Skin epidermis (tissue), 12 donors: ENCODE measurements around the gene RBM47.
"Not testable (repeated sequence)": the region's sequence is repeated elsewhere in the genome, so short reads cannot be mapped to it uniquely, and the experiment has no call there.

Experiments used
- H3K27ac ChIP-seq, 21 experiments: fragments of 200-600 bp; sonication (generic) in 11 of 21; one replicate each; pipeline ENCODE4 v1.5.0; 2020; ENCODE audit warnings: mild to moderate bottlenecking in 3 of 21, inconsistent platforms in 2 of 21, moderate library complexity in 2 of 21
- H3K4me3 ChIP-seq, 7 experiments: fragments of 200-600 bp; sonication (generic) in 2 of 7; one replicate each; pipeline ENCODE4 v1.5.0; 2020; ENCODE audit warnings: inconsistent platforms in 2 of 7, mild to moderate bottlenecking in 2 of 7, moderate library complexity in 1 of 7

Gene RBM47

DNA sequence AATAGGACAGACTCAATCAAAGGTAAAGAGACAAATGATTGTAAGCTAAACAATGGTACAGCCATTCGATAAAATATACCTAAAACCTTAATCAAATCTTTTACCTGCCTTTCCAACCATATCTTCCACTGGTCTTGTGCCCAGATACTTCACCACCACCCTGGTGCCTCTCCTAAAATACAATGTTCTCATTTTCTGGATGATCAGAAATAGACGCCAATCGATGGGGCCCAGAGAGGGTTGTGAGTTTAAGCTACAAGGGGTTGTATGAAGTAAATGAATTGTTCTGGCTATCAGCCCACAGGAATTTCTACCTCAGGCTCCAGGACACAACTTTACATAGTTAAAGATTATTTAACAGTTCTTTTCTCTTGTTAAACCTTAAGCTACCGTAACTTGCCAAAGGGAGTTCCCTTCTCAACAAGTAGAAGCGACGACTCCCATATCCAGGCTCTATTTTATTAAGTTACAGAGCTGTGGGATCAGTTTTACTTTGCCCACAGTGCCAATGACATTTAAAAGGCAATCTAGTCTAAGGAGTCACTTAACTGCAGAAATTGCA, 195.5 kb downstream of the RBM47 start:
- H3K4me3 ChIP-seq = no peak overlapping the region
- H3K27ac ChIP-seq = no peak overlapping the region

DNA sequence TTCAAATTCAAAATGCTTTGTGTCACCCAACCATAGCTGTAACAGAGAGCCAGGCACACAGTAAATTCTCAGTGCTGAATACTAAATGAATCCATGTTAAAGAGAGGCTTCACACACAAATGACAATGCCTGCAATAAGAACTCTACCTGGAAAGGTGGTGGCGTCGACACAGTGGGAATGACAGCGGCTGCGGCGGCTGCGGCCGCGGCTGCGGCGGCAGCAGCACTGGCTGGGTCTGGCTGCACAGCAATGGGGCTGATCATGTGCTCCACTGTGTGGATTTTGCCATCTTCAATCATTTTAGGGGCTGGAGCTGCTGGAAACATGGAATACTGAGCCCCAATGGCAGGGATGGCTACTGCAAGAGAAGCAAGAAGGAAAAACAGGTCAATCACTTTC, 197.2 kb downstream of the RBM47 start:
- Histone ChIP-seq H3K4me3 (no peak overlapping the region), H3K27ac (no peak overlapping the region)

DNA sequence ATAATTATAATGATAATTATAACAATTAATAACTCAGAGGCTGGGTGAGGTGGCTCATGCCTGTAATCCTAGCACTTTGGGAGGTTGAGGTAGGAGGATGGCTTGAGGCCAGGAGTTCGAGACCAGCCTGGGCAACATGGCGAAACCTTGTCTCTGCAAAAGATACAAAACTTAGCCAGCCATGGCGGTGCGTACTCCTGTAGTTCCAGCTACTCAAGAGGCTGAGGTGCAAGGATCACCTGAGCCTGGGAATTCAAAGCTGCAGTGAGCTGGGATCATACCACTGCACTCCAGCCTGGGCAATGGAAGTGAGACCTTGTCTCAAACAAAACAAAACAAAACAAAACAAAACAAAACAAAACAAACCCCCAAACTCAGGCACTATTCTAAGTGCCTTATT, 201.8 kb downstream of the RBM47 start:
- not testable (repeated sequence) for H3K4me3 ChIP-seq, H3K27ac ChIP-seq

DNA sequence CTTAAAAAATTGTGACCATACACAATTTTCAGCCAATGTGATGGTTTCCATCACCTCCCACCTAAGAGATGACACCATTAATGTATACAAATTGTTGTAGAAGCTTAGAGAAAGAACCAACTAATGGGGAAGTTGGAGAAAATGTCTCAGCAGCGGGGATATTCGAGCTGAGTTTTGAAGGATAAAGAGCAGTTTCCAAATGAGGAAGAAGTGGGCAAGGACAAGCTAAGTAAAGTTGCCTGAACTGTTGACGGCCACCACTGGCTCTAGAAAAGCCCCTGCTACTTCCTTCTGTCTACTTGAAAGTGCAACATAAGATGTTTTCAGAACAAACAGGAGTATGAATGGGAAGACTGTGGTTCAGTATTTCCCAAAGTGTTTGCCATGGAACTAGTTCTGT, 202.5 kb downstream of the RBM47 start:
- H3K4me3 ChIP-seq = no peak overlapping the region
- H3K27ac ChIP-seq = no peak overlapping the region

DNA sequence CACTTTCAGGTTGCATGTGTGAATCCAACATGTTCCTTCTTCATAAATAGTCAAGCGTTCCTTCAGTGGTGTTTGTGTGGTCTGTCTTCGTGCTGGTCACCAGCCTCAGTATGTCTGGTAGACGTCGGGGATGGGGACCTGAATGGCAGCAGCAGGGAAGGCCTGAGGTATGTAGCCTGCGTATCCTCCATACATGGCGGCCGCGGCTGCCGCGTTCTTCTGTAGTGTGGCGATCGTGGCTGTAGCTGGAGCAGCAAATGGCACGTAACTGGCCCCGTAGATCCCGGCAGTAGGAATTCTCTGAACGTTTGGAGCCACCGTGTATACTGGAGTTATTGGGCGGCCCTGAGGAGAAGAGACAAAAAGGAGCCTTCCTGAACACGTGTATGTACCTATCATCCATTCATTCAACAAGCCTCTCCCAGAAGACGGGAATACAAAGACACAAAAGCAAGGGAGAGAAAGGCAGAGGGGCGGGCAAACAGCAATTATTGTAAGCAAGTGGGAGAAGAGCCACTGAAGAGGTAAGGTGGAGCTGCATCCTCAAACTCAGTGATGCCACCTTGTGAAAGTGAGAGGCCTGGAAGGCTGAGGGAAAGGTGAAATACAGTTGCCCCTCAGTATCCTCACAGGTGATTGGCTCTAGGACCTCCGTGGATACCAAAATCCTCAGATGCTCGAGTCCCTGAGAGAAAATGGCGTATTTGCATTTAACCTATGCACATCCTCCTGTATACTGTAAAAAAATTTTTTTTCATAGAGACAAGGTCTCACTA, 203.7 kb downstream of the RBM47 start:
- Histone ChIP-seq H3K4me3 (no peak overlapping the region), H3K27ac (no peak overlapping the region)

DNA sequence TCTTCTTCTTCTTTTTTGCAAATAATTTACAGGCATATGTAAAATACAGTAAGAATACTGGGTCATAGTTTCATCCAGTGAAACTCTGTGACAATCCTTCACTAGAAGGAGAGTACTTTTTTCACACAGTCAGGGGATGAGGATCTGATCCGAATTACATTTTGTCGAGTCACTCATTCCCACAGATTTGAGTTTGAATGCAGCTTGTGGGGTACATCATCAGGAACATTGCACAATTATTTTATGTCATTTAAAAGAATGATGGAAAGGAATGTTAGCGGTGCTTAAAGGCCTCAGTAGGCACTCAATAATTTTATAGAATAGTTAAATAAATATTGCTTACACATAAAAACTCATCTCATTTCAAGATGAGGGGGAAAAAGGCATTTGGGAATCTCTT, 205.9 kb downstream of the RBM47 start:
- H3K4me3 ChIP-seq = no peak overlapping the region
- H3K27ac ChIP-seq = no peak overlapping the region

DNA sequence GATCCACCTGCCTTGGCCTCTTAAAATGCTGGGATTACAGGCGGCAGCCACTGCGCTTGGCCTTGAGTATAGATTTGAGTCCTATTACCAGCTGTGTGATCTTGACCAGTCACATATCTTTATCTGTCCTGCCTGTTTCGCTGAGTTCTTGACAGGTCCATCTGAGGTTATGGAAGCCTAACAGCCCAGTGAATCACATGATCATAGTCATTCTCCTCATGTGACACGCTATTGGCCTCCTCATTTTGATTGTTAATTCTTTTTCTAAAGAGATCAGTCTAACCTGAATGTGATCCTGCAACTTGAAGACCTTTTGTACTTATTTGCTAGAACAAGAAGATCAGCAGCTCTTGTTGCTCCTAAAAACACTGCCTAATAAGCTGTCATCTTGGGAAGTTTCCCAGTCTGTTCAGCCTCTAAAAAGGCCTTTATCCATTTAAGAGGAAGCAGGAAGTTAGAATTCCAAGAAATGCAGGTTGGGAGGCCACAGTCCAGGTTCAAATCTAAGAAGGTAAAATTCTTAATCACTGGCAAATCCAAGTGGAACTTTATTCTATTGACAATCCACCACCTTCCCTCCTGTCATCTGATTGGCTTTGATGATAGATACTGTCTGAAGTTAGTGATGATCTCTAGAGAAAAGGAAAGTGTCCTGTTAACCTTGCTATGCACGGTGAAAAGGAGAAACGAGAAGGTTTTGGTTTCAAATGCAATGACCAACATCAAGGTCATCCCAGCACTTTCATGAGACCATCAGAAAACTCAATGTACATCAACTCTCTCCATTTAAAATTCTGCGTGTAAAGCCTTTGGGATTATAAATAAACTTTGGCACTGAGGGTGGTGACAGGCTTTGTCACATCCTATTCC, 207.6 kb downstream of the RBM47 start:
- Histone ChIP-seq H3K27ac (no peak overlapping the region), H3K4me3 (no peak overlapping the region)

DNA sequence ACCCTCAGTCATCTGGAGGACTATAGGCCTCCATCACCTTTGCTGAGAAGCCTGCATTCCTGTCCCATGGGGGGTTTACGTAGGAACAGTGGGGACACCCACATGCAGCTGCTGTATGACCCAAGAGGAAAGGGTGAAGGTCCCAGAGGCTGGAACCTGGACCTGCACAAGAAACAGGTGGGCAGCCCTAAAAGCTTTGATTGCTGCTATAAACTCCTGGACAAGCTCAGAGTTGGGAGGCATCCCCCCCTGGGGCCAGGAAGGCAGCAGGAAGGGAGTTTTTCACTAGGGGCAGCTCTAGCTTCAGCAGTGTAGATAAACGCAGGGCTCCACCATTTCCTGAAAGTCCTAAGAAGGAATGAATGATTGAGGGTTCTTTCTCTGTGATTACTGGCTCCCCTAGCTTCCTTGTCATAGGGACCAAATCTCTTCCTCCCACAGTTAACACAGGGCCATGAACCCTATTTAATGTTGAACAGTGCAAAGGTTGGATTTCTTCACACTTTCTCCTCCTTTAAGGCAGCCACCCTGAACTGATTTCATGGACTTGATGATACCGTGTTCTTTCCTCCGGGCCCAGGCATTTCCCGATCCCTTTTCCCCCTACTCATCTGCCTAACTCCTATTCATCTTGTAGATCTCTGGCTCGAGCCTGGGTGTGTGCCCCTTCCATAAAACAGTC, 210.3 kb downstream of the RBM47 start:
- no peak overlapping the region for H3K4me3 ChIP-seq
- H3K27ac ChIP-seq = no peak overlapping the region

DNA sequence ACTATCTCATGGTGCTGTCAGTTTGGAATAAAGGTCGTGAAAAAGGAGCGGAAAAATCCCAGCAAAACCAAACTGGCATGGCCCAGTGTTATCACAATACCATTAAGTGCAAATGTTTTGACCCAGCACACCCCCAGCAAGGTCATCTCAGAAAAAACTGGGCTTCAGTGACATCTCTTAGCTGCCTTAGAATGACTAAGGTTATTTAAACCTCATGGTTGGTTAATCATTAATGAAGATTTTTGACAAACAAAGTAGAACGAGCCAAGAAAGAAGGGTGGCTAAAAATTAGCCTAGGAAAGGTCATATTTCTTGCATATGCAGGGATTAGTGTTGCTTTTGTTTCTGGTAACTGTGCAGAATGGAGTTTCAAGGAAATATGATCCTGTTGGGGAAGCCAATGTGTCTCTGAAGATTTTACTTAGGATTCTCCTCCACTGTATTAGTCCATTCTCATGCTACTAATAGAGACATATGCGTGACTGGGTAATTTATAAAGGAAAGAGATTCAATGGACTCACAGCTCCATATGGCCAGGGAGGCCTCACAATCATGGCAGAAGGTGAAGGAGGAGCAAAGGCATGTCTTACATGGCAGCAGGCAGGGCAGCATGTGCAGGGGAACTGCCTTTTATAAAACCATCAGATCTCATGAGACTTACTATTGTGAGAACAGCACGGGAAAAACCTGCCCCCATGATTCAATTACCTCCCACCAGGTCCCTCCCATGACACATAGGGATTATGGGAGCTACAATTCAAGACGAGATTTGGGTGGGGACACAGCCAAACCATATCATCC, 211.0 kb downstream of the RBM47 start:
- Histone ChIP-seq H3K4me3 (no peak overlapping the region), H3K27ac (no peak overlapping the region)

DNA sequence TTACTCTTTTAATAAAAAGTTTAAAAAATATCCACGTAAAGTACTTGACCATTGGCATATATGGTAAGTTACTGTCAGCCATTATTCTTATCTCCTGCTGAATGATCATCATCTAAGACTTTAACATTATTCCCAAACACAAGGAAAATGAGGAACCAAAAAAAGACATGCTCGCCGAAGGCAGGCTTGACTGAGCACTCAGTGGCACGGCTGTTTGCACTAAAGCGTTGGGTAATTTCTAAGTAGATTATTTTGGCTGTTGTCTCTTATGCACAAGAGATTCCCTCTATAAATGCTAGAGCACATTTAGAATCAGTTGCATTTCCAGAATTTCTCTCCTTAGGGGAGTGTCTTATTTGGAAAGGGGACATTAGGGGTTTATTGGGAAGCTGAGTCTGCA, 211.7 kb downstream of the RBM47 start:
- Histone ChIP-seq H3K27ac (no peak overlapping the region), H3K4me3 (no peak overlapping the region)

DNA sequence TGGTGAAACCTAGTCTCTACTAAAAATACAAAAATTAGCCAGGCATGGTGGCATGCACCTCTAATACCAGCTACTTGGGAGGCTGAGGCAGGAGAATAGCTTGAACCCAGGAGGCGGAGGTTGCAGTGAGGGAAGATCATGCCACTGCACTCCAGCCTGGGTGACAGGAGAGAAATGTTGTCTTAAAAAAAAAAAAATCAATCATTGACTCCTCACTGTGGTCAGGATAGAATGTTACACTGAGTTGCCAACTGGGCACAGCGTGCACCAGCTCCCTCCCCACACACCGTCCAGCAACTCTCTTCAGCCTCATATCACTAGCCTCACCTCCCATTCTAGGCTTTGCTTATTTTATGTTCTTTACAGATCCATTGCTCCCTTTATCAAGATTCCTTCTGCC, 215.0 kb downstream of the RBM47 start:
- H3K4me3 ChIP-seq = no peak overlapping the region
- H3K27ac ChIP-seq = no peak overlapping the region

DNA sequence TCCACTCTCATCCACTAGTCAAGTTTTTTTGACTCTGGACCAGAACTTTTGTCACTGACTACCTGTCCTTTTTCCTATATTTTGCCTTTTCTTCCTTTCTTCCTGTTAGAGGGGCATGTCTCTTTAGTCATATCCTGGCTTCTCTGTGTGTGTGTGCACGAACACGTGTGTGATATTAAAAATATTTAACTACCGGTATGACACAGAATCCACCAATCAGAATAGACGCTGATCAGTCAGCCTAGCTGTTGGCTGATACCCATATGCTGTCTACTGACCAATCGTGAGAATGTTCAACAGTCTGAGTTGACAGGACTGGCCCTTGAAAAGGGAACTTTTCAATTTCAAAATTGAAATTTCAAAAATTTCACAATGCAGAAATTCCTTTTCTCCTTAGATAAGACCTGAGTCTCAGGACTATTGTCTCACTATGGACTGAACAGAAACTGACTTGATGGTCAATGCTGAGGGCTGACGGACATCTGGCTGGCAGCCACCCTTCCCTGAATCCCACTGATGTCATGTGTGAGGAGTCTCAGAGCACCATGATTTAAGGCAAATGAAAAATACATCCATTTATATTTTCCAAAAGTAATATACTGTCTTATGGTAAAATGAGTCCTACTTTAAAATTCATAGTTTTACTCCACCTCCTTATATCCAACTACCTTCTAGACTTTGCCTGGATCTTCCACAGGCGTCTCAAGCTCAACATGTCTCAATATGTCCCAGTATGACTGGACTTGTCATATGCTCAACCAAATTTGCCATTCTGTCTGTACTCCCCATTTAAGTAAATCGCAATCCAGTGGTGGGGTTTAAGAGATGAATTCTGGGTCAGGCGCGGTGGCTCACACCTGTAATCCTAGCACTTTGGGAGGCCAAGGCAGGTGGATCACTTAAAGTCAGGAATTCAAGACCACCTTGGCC, 216.5 kb downstream of the RBM47 start:
- no peak overlapping the region for H3K4me3 ChIP-seq
- H3K27ac ChIP-seq = no peak overlapping the region

DNA sequence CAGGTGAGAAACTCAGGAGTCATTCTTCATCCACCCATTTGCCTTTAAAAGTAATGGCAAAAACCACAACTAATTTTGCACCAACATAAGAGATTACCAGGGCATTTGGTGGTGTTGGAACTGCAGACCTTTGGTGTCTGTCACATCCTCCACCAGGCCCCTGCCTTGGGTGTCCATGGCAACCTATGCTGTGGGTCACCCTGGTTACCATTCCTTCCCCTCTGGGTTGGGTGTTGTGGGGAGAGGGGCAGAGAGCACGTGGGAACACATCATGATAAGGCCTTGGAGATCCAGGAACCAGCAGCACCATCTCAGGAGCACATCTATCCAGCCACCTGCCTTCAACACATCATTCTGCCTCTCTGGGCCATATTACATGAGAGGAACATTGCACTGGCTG, 217.3 kb downstream of the RBM47 start:
- Histone ChIP-seq H3K4me3 (no peak overlapping the region), H3K27ac (no peak overlapping the region)

DNA sequence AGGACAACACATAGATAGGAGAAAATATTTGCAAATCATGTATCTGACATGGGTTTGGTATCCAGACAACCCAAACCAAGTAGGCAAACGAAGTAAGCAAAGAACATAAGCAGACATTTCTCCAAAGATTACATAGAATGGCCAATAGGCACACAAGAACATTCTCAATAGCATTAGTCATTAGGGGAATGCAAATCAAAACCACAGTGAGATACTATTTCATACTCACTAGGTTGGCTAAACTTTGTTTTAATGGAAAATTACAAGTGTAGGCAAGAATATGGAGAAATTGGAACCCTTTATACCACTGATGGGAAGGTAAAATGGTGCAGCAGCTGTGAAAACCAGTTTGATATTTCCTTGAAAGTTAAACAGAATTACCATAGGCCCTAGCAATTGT, 219.8 kb downstream of the RBM47 start:
- Histone ChIP-seq H3K27ac (no peak overlapping the region), H3K4me3 (no peak overlapping the region)

DNA sequence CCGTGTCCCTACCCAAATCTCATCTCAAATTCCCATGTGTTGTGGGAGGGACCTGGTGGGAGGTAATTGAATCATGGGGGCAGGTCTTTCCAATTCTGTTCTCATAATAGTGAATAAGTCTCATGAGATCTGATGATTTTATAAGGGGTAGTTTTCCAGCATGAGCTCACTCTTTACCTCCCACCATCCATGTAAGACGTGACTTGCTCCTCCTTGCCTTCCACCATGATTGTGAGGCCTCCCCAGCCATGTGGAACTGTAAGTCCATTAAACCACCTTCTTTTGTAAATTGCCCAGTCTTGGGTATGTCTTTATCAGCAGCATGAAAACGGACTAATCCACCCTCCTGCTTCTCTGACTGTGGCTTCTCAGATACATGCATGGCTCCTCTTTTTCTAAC, 222.2 kb downstream of the RBM47 start:
- not testable (repeated sequence) for H3K4me3 ChIP-seq, H3K27ac ChIP-seq

DNA sequence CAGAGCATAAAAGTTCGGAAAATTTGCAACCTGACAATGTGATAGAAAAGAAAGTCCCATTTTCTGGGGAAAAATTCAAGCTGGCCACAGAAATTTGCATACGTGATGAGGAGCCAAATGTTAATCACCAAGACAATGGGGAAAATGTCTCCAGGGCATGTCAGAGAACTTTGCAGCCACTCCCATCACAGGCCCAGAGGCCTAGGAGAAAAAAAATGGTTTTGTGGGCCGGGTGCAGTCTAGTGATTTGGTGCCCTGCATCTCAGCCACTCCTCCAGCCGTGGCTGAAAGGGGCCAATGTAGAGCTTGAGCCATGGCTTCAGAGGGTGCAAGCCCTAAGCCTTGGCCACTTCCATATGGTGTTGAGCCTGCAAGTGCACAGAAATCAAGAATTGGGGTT, 223.3 kb downstream of the RBM47 start:
- no peak overlapping the region for H3K4me3 ChIP-seq
- no peak overlapping the region for H3K27ac ChIP-seq

DNA sequence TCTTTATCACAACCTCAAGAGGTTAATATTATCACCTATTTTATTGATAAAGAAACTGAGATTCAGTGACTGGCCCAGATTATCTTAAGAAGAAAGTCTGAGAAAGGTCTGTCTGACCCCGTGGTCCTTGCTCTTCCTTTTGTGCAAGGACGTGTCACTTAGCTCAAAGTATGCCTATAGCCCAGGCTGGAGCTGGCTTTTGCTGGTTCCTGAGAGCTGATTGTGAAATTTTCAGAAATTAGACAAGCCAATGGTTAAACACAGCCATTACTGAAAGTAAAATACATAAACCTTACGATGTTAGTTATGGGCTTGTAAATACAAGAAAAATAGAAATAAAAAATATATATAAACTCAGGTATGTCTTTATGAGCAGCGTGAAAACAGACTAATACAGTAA, 224.5 kb downstream of the RBM47 start:
- peak overlapping the region in 9 of 21 experiments; percentile 17 to 87 (median 74) for H3K27ac ChIP-seq
- no peak overlapping the region for H3K4me3 ChIP-seq

DNA sequence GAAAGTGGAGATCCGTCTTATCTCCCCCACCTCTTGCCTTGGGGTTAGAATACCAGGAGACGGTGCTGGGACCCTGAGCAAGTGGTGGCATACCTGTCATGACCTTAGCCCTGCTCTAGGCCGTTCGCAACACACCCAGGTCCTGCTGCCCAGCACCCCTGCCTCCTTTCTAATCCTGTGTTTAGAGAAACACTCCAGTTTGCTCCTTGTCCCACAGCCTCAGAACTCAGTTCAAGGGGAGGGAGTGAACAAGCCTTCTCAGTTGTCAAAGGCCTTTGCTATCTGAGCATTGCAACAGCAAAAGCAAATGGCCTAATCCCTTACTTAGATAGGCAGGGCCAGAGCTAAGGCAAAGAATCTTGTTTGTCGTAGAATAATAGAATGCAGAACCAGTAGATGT, 226.6 kb downstream of the RBM47 start:
- Histone ChIP-seq H3K27ac (peak overlapping the region in 4 of 21 experiments; percentile 56 to 87 (median 73)), H3K4me3 (no peak overlapping the region)
